DMS79 treated with DMSO at 0.1 percent for 48 hours (cell line): ENCODE measurements around the gene PRKAG2.
"Not testable (repeated sequence)": the region's sequence is repeated elsewhere in the genome, so short reads cannot be mapped to it uniquely, and the experiment has no call there.

ENCODE experiments used
- DNase-seq: peaks from one replicate; lab custom pipeline; 2025; lab: John Stamatoyannopoulos, UW

Gene PRKAG2

DNA sequence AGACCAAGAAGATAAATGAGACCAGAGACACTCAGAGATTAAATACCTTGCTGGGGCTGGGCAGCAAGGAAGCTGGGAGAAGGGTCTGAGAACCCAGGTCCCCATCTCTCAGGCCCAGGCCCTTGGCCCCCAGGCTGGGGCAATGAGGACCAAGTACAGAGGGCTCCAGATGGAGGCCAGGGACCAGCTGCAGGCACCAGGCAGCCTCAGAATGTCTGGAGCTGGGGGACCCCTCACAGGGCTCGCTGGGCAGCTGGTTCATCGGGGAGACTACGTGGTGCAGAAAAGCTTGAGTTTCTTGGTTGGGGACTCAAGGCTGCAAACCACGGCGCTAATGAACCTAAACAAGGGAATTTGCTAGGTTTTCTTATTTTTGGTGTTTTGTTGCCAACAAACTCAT lies 75.6 kb downstream of the PRKAG2 start:
- DNase-seq, result no peak

DNA sequence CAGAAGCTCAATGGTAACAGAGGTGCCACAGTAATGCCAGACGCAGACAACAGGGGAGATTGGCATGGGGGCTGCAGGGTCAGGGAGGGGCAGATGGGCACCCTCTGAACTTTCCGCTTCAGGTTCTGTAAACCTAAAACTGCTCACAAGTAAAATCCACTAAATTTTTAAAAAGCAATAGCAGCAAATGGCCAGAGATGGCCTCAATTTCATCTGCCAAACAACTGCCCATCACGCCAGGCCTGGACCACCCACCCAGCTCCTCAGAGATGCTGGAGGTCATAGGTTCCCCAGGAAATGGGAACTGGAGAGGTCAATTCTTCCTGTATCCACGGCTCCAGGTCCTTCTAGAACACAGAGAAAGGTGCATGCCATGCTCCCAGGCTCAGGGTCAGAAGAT lies 76.1 kb downstream of the PRKAG2 start:
- DNase-seq, result no peak

GRCh38 chr7:151800391-151800790 lies 76.5 kb downstream of the PRKAG2 start:
- DNase-seq, result no peak

GRCh38 chr7:151799506-151799905 lies 77.4 kb downstream of the PRKAG2 start:
- DNase-seq, result no peak

DNA sequence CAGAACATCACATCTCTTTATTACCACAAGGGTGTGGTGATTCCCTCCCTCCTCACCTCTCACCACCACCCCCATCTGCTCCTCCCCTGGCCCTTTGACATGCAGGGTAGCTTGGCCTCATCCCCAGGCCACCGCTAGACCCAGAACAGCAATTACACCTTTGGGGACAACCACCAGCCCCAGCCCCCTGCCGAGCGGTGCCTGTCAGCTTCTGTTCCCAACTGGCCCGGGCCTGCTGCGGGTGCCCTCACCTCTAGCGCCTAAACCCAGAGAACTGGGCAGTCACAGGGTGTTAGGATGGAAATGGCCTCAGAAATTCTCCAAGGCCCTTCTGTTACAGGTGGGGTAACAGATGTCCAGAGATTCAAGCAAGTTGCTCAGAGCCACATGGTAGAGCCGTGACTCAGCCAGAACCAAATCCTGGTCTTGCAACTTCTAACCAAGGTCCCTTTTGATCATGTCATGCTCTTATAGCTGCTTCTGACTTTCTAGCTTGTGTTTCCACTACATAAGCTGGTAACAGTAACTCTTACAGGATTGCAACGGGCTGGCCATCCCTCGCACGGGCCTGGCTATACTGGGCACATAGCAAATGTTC lies 78.0 kb downstream of the PRKAG2 start:
- no peak for DNase-seq

- DNase-seq, result not testable (repeated sequence)
Observed at GRCh38 chr7:151797667-151798307, 79.1 kb downstream of the PRKAG2 start.

DNA sequence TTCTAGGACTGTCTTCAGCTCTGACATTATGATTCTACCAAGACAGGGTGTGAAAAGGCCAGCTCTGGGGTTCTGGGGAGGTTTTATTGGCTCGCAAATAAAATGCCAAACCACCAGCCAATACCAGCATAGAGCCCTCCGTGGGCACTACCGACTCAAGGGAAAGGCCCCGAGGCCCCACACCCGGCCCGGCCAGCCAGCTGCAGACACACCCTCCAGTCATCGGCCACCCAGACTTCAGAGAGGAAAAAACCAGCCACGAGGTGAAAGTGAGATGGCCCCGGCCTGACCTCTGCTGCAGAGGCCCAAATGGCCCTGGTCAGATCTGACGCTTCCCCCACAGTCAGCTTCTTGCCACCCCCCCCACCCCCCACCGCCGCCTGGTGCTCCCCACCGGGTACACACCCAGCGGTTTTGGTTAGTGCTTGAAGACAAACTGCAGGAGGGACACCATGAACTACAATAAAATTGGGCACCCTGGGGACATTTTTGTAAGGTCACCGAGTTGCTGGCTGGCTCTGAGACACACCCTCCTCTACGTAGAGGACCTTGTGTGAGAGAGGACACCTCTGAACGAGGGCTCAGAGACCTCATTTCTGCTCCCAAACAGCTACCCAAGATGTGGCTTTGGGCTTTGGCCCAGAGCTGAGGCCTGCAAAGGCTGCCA lies 79.9 kb downstream of the PRKAG2 start:
- no peak for DNase-seq

DNA sequence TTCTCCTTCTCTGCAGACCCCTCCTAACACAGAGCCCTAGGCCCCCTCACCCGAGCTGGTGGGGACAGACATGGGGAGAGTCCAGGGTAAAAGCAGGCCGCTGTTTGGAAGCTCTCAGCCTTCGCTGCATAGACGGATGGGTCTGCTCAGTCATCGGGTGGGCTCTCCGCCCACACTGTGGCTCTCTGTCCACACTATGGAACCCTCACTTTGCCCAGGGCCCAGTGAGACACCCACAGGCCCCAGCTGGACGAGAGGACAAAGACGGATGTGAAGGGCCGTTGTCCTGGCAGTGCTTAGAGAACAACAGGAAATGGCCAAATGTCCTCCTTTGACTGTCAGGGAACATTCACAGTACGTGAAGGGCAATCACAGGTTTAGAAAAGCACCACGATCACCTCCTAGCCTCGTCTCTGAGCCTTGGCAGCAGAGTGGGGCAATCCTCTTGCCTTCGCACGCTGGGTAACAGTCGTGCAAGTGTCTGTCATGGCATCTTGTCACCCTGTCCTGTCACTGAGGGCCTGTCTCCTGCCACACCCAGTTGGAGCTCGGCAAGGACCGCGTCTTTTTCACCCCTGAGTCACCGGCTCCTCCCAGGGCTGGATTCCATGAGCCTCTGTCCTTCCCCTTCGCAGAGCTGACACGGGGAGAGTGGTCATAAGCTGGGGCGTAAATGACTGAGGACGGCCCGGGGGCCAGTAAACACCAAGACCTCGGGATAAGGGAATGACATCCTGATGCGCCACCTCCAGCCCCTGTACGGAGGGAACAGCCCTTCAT lies 80.6 kb downstream of the PRKAG2 start:
- no peak for DNase-seq

- DNase-seq, result no peak
Observed at GRCh38 chr7:151795168-151795811, 81.6 kb downstream of the PRKAG2 start.

DNA sequence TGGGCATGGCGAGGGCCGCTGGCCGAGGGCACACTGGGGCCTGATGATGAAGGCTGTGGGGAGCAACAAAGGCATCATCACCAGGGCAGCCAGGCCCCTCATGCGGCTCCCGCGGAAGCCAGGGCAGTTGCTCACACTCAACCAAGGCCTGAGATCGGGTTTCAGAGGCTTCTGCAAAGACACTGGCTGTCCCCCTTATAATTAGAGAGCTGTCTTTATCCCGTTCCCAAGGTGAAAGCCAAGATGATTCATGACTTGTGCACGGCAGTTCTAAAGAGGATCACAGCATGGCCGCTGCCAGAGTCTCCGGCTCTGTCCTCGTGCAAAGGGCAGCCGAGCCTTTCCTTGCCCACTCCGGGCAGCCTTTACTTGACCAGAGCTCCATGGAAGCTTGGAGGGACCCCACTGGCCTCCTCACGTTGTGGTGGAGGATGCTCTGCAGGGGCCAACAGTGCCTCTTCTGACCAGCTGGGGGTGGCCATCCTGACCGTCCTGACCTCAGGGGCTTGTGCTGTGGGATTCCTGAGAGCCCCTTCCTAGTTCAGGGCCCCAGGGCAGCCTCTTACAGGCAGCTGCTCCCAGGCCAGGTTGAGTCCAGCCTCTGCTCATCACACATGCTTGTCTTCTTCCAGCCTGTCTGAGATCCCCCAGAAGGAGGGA lies 82.3 kb downstream of the PRKAG2 start:
- no peak for DNase-seq

GRCh38 chr7:151793991-151794507 lies 82.9 kb downstream of the PRKAG2 start:
- DNase-seq, result no peak

GRCh38 chr7:151793531-151793951 lies 83.4 kb downstream of the PRKAG2 start:
- DNase-seq, result no peak

- no peak for DNase-seq
Observed at GRCh38 chr7:151792636-151793035, 84.3 kb downstream of the PRKAG2 start.

GRCh38 chr7:151792086-151792485 lies 84.8 kb downstream of the PRKAG2 start:
- no peak for DNase-seq

DNA sequence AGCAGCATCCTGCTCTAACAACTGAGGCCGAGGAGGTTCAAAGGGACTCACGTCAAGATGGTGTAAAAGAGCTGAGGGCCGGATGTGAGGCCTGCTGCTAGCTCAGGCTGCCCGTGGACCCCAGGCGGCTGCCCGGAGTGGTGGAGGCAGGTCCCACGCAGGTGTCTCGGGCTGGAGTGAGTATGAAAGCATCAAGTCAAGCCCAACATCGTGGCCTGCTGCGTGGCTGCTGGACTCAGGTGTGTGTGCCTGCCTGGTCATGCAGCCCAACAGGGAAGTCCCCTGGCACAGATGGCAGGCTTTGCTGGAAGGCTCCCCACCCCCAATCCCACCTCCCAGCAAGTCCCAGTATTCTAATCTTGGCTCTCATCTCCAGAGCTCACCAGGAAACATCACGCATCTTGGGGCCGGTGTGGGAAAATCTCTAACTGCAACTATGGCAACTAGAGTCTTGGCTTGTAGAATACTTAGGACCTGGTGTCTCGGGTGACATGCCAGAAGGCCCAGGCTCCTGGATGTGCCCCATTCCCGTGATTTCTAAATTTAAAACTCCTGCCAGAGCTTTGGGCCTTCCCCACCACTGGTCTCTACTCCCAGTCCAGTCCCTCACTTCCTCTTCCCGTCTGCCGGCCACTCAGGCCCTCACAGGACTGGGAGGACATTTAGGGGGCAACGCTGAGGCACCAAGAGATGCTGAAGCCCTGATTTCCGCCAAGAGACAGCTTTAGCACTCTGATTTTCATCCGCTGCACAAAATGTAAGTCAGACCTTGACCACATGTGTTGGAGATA lies 85.9 kb downstream of the PRKAG2 start:
- DNase-seq, result no peak

GRCh38 chr7:151790095-151790829 lies 86.7 kb downstream of the PRKAG2 start:
- DNase-seq, result no peak

DNA sequence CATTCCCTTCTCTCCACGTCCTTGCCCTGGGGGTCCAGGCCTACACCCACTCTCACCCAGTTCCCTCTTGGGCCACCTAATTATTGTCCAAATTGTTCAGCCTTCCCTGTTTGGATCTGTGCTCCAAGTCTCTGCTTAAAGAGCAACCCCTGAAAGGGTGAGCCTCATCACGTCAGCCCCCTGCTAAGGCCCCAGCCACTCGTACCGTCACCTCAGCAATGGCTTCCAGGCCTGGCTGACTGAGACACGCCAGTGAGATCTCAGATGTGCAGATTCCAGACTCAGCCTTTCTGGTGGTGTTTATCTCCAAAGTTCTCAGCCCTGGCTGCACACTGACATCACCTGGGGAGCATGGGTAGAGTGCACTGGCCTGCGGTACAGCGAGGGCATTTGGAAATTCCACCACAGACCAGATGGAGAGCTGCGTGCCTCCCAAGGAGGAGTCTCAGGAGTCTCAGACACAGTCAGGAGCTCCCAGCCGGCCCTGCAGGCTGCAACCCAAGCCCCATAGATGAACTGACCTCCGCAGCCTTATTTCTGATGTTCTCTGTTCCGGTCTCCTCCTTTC lies 87.5 kb downstream of the PRKAG2 start:
- DNase-seq, result no peak

DNA sequence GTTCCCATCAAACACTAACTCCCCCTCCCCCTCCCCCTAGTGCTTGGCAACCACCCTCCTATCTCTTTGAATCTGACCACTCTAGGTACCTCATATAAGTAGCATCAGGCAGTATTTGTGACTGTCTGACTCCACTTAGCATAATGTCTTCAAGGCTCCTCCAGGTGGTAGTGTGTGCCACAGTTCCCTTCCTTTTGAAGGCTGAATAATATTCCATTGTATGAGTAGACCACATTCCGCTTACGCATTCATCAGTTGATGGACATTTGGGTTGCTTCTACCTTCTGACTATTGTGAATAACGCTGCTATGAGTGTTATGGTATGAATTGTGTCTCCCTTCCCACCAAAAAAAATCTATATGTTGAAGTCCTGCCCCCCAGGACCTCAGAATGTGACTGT lies 89.6 kb downstream of the PRKAG2 start:
- DNase-seq, result no peak

- DNase-seq, result no peak
Observed at GRCh38 chr7:151786936-151787335, 90.0 kb downstream of the PRKAG2 start.

DNA sequence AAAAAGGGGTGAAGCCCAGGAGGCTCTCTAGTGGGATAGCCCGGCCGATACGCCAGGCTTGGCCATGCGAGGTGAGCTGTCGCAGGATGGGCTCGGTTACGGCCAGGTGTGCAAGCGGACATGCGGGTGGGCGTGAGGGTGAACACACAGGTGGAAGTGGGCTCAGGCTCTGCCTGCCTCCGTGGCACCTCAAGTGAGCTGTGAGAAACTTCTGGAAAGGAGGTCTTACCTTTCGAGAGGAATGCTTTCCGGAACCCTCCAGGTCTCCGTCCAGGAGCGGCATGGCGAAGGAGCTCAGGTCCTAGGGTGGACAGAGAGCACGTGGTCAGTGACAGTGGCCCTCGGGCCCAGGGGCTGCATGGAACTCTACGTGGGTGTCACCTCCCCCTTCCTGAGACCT lies 90.7 kb downstream of the PRKAG2 start:
- DNase-seq, result no peak
